HCT116 (cell line): ENCODE data around the gene EPN1. TPM values are rescaled to one million over a fixed set of nuclear protein-coding genes. Genes with fewer than 3 reads are reported as not detected.

ENCODE experiments used
- ATAC-seq: fragments of 200-7000 bp; cut with Tn5 transposase; 2 replicates; pipeline ENCODE4 v1.9.1; 2020; ENCODE audit warnings: mild to moderate bottlenecking, moderate library complexity
- BruUV-seq: library from RNA; stranded (reverse); fragments of 400-500 nt; replicated peaks from 2 replicates; lab custom pipeline; 2021; lab: Mats Ljungman, UMichigan
- CTCF ChIA-PET: fragments of 300-600 bp; sonication (Branson Sonifier 250); formaldehyde crosslinking; loops from one replicate; lab custom pipeline; 2021; ENCODE audit warnings: antibody characterized with exemption; lab: Charles Lee
- POLR2A ChIA-PET: fragments of 300-600, 350-600 bp; sonication (Branson Sonifier 250); formaldehyde crosslinking; loops from one replicate; lab custom pipeline; 2021; ENCODE audit warnings: antibody characterized with exemption; lab: Charles Lee
- RAD21 ChIA-PET, 2 experiments: fragments of 300-600 bp; sonication (Branson Sonifier 250); formaldehyde crosslinking; loops; one replicate each; lab custom pipeline; 2023; ENCODE audit warnings: low total read pairs in 2 of 2; ENCODE audit not compliant: uncharacterized antibody in 2 of 2, unreplicated experiment in 2 of 2, low non-redundant PET in 1 of 2; lab: Charles Lee
- DNase-seq: peaks from one replicate; pipeline ENCODE4 v3.0.0-alpha.2; 2010; ENCODE audit warnings: low read depth, low spot score
- H2AFZ ChIP-seq: fragments of 200-600 bp; shearing (Covaris generic), sonication (generic); 2 replicates; pipeline ENCODE4 v1.6.1; 2017; ENCODE audit warnings: low read depth, mixed run types, mixed read lengths, antibody characterized with exemption, low read length; ENCODE audit not compliant: poor library complexity, severe bottlenecking
- H3K27ac ChIP-seq: 2 replicates; pipeline ENCODE4 v1.5.1; 2012; ENCODE audit warnings: low read depth, low read length
- H3K27me3 ChIP-seq: fragments of 200-600 bp; sonication (generic); 2 replicates; pipeline ENCODE4 v1.6.1; 2016; ENCODE audit warnings: mixed run types, low read length, mixed read lengths; ENCODE audit not compliant: insufficient read depth
- H3K36me3 ChIP-seq, 2 experiments: fragments of 200-500 bp in 1 of 2; fragments of 200-600 bp in 1 of 2; sonication (Bioruptor generic) in 1 of 2; sonication (generic) in 1 of 2; 2 replicates each; pipeline versions ENCODE4 v1.5.1 to v1.6.1; 2014 to 2016; ENCODE audit warnings: low read length in 2 of 2, inconsistent platforms in 1 of 2, mixed read lengths in 1 of 2, mixed run types in 1 of 2; ENCODE audit not compliant: insufficient read depth in 2 of 2, control insufficient read depth in 1 of 2
- H3K4me1 ChIP-seq, 2 experiments: fragments of 200-600 bp in 1 of 2; sonication (generic) in 1 of 2; 2 replicates each; pipeline versions ENCODE4 v1.5.1 to v1.6.1; 2012 to 2017; ENCODE audit warnings: low read length in 2 of 2, inconsistent platforms in 1 of 2, mild to moderate bottlenecking in 1 of 2, mixed read lengths in 1 of 2, mixed run types in 1 of 2, moderate library complexity in 1 of 2; ENCODE audit not compliant: insufficient read depth in 2 of 2, control insufficient read depth in 1 of 2
- H3K4me2 ChIP-seq: fragments of 200-600 bp; sonication (generic); 2 replicates; pipeline ENCODE4 v1.6.1; 2017; ENCODE audit warnings: mixed run types, low read length, mixed read lengths
- H3K4me3 ChIP-seq, 2 experiments: fragments of 200-600 bp in 1 of 2; sonication (generic) in 1 of 2; replicated peaks in 1 of 2; 2 replicates each; pipeline ENCODE4 v1.5.1; 2011 to 2016; ENCODE audit warnings: low read length in 2 of 2, control low read depth in 1 of 2, low read depth in 1 of 2, mild to moderate bottlenecking in 1 of 2, mixed read lengths in 1 of 2, mixed run types in 1 of 2
- H3K79me2 ChIP-seq: fragments of 200-600 bp; sonication (generic); 2 replicates; pipeline ENCODE4 v1.6.1; 2017; ENCODE audit warnings: mild to moderate bottlenecking, mixed run types, low read length, moderate library complexity, mixed read lengths; ENCODE audit not compliant: insufficient read depth
- H3K9ac ChIP-seq: fragments of 200-600 bp; sonication (generic); 2 replicates; pipeline ENCODE4 v1.6.1; 2016; ENCODE audit warnings: low read length, mixed read lengths
- H3K9me2 ChIP-seq: fragments of 200-600 bp; sonication (generic), shearing (Covaris generic); 2 replicates; pipeline ENCODE4 v1.6.1; 2017; ENCODE audit warnings: mixed run types, mild to moderate bottlenecking, moderate library complexity; ENCODE audit not compliant: insufficient read depth
- H3K9me3 ChIP-seq, 2 experiments: fragments of 200-500 bp in 1 of 2; fragments of 200-600 bp in 1 of 2; sonication (Bioruptor generic) in 1 of 2; sonication (generic) in 1 of 2; 2 replicates each; pipeline ENCODE4 v1.6.1; 2014 to 2017; ENCODE audit warnings: low read length in 2 of 2, mixed read lengths in 2 of 2, inconsistent platforms in 1 of 2, low read depth in 1 of 2, mild to moderate bottlenecking in 1 of 2, mixed run types in 1 of 2, moderate library complexity in 1 of 2; ENCODE audit not compliant: control insufficient read depth in 1 of 2, insufficient read depth in 1 of 2
- H4K20me1 ChIP-seq: fragments of 200-600 bp; sonication (generic), shearing (Covaris generic); 2 replicates; pipeline ENCODE4 v1.6.1; 2017; ENCODE audit warnings: mixed run types, mild to moderate bottlenecking, moderate library complexity; ENCODE audit not compliant: insufficient read depth
- CEBPB ChIP-seq: IDR thresholded peaks from 2 replicates; pipeline ENCODE4 v1.6.1; 2012; ENCODE audit warnings: low read depth
- EZH2 ChIP-seq: fragments of 200-600 bp; sonication (generic); IDR thresholded peaks from 2 replicates; pipeline ENCODE4 v1.6.1; 2017; ENCODE audit warnings: antibody characterized with exemption, mixed run types
- FOSL1 ChIP-seq: IDR thresholded peaks from 2 replicates; pipeline ENCODE4 v1.6.1; 2012; ENCODE audit warnings: low read depth
- JUND ChIP-seq: IDR thresholded peaks from 2 replicates; pipeline ENCODE4 v1.6.1; 2012
- SIN3A ChIP-seq: IDR thresholded peaks from 2 replicates; pipeline ENCODE4 v1.6.1; 2012; ENCODE audit warnings: low read depth
- ZFX ChIP-seq: fragments of 450-650 bp; IDR thresholded peaks from 2 replicates; pipeline ENCODE4 v1.6.1; 2017
- intact Hi-C: fragments of 100-400 bp; cut with micrococcal nuclease; formaldehyde crosslinking; loops from 2 replicates; pipeline ENCODE4 v1.10.0; 2022
- total RNA-seq: library from RNA; stranded (reverse); gene quantifications from one replicate; pipeline ENCODE4 v1.2.1, GENCODE V29; 2021; ENCODE audit not compliant: unreplicated experiment
- TF ChIP-seq, protein P1 (sequence below): IDR thresholded peaks from 2 replicates; pipeline ENCODE4 v1.6.1; 2011; ENCODE audit warnings: mild to moderate bottlenecking, low read length, moderate library complexity; ENCODE audit not compliant: insufficient replicate concordance; ENCODE audit errors: extremely low read depth
- TF ChIP-seq, protein P2 (sequence below): IDR thresholded peaks from 2 replicates; pipeline ENCODE4 v1.6.1; 2012; ENCODE audit warnings: low read depth
- TF ChIP-seq, protein P3 (sequence below): IDR thresholded peaks from 2 replicates; pipeline ENCODE4 v1.6.1; 2012

Gene EPN1
- total RNA-seq, 1 experiment from 2014 or later = 122 TPM

DNA sequence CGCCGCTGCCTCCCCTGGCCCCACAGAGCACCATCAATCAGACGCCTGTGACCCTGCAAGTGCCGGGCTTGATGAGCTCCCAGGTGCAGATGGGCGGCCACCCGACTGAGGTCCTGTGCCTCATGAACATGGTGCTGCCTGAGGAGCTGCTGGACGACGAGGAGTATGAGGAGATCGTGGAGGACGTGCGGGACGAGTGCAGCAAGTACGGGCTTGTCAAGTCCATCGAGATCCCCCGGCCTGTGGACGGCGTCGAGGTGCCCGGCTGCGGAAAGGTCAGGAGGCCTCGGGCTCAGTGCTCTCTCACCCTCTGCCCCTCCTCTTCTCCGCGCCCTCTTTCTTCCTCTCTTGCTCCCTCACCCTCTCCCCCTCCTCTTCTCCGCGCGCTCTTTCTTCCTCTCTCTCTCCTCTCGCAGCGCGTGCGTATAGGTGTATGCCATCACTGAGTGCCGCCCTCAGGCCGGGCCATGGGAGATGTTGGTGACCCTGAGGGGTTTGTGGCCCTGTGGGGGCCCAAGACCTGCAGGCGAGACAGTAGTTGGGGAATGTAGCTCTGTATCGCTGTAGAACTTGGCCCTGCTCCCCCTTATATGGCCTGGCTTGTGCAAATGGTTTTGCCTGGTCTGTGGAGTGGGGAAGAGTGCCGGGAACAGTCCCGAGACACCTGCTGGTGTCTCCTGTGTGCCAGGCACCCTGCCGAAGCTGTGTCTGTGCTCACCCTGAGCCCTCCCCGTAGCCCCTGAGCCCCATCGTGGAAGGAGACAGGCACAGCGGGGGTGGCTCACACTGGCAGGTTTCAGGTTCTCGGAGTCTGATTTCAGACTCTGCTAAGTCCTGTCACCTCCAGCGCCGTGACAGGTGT lies 5.4 kb upstream of the EPN1 start:
- BruUV-seq = no TSS peak
- no peak overlapping the region for H3K4me3 ChIP-seq
- POLR2A ChIA-PET = no interaction called here

More for the DNA sequence above, 5.4 kb upstream of the EPN1 start:
- DNase-seq = no peak
- ATAC-seq = no peak
- H3K79me2 ChIP-seq = peaks cover 95% of the 10 kb centered on the region
- H3K4me2 ChIP-seq = no peak overlapping the region
- peaks cover 14% of the 10 kb centered on the region; the same call in 1 of the 2 replicates for H4K20me1 ChIP-seq
- intact Hi-C loops = no loop called here
- H2AFZ ChIP-seq = no peak overlapping the region
- H3K9me3 ChIP-seq = no peaks in the 10 kb centered on the region
- H3K9ac ChIP-seq = no peak overlapping the region
- peaks cover 7 to 49% of the 10 kb centered on the region in 2 experiments for H3K4me1 ChIP-seq
- peaks cover 31 to 49% of the 10 kb centered on the region in 2 experiments for H3K36me3 ChIP-seq
- no peaks in the 10 kb centered on the region for H3K9me2 ChIP-seq
- no peak overlapping the region; the same call in 1 of the 2 replicates for H3K27ac ChIP-seq
- ChIA-PET RAD21 (no interaction called here), CTCF (no interaction called here)
- H3K27me3 ChIP-seq = no peaks in the 10 kb centered on the region
- TF ChIP-seq SIN3A = no peak
- no peak for TF ChIP-seq JUND
- no peak for TF ChIP-seq EZH2
- TF ChIP-seq CEBPB = no peak
- no peak for TF ChIP-seq FOSL1
- TF ChIP-seq, protein P1, sequence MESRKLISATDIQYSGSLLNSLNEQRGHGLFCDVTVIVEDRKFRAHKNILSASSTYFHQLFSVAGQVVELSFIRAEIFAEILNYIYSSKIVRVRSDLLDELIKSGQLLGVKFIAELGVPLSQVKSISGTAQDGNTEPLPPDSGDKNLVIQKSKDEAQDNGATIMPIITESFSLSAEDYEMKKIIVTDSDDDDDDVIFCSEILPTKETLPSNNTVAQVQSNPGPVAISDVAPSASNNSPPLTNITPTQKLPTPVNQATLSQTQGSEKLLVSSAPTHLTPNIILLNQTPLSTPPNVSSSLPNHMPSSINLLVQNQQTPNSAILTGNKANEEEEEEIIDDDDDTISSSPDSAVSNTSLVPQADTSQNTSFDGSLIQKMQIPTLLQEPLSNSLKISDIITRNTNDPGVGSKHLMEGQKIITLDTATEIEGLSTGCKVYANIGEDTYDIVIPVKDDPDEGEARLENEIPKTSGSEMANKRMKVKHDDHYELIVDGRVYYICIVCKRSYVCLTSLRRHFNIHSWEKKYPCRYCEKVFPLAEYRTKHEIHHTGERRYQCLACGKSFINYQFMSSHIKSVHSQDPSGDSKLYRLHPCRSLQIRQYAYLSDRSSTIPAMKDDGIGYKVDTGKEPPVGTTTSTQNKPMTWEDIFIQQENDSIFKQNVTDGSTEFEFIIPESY = no peak
- no peak for TF ChIP-seq ZFX
- TF ChIP-seq, protein P2, sequence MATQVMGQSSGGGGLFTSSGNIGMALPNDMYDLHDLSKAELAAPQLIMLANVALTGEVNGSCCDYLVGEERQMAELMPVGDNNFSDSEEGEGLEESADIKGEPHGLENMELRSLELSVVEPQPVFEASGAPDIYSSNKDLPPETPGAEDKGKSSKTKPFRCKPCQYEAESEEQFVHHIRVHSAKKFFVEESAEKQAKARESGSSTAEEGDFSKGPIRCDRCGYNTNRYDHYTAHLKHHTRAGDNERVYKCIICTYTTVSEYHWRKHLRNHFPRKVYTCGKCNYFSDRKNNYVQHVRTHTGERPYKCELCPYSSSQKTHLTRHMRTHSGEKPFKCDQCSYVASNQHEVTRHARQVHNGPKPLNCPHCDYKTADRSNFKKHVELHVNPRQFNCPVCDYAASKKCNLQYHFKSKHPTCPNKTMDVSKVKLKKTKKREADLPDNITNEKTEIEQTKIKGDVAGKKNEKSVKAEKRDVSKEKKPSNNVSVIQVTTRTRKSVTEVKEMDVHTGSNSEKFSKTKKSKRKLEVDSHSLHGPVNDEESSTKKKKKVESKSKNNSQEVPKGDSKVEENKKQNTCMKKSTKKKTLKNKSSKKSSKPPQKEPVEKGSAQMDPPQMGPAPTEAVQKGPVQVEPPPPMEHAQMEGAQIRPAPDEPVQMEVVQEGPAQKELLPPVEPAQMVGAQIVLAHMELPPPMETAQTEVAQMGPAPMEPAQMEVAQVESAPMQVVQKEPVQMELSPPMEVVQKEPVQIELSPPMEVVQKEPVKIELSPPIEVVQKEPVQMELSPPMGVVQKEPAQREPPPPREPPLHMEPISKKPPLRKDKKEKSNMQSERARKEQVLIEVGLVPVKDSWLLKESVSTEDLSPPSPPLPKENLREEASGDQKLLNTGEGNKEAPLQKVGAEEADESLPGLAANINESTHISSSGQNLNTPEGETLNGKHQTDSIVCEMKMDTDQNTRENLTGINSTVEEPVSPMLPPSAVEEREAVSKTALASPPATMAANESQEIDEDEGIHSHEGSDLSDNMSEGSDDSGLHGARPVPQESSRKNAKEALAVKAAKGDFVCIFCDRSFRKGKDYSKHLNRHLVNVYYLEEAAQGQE = no peak
- TF ChIP-seq, protein P3, sequence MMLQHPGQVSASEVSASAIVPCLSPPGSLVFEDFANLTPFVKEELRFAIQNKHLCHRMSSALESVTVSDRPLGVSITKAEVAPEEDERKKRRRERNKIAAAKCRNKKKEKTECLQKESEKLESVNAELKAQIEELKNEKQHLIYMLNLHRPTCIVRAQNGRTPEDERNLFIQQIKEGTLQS = no peak
